Measurements from ENCODE around the gene MBLAC1. TPM values are rescaled to one million over a fixed set of nuclear protein-coding genes. Genes with fewer than 3 reads are reported as not detected.

Gene MBLAC1
- total and polyA plus RNA-seq, 4 experiments from 2014 or later = 0.77 to 6.8 (median 3.8) TPM

- Histone ChIP-seq H3K36me3 (ENCODE audit: insufficient read depth, low read length) (peaks cover 16% of the 10 kb centered on the region), H3K4me1 (ENCODE audit: insufficient read depth, low read length) (peaks cover 45% of the 10 kb centered on the region), H3K27ac (ENCODE audit: low read depth, low read length) (peak within 1 kb of the TSS; percentile 92), H3K9me3 (ENCODE audit: control insufficient read depth in 1 of 2, low read length in 2 of 2) (no peaks in the 10 kb centered on the region), H3K4me3 (ENCODE audit: low read length in 2 of 2) (peak within 1 kb of the TSS; percentile 83 to 93), H3K27me3 (ENCODE audit: insufficient read depth, low read length) (no peaks in the 10 kb centered on the region)
- DNase-seq = peak; percentile 94 to 99 (median 99)
- intact Hi-C loops (cut with micrococcal nuclease) = loop anchor here (1.0 to 2.0 kb wide), 7 partner anchors 10 to 280 kb away; partner anchors contain the start of genes GPC2, STAG3, TRAPPC14 and ZCWPW1
- peaks cover 13 to 28% of the 10 kb centered on the region in 2 donors for H3K36me3 Mint-ChIP-seq
- H3K27ac Mint-ChIP-seq = peak within 1 kb of the TSS; percentile 95 to 99 (median 97)
- peak within 1 kb of the TSS; percentile 88 to 99 (median 94) for H3K4me3 Mint-ChIP-seq
- ChIA-PET POLR2A (ENCODE audit: partially characterized antibody) (interaction anchor here (0.6 to 6.5 kb wide), 26 partner anchors 8 to 287 kb away, joined by 3 to 95 read pairs (median 4); partner anchors contain the start of genes AP4M1, GAL3ST4, GPC2 and MBLAC1), CTCF (ENCODE audit: partially characterized antibody) (interaction anchor here (0.6 to 3.1 kb wide), 10 partner anchors 9 to 69 kb away, joined by 3 to 22 read pairs (median 5); partner anchors contain the start of gene TRAPPC14)
- H3K9me3 Mint-ChIP-seq = peaks cover 0 to 6% (median 0%) of the 10 kb centered on the region in 8 donors
- H3K4me1 Mint-ChIP-seq = peaks cover 18 to 45% (median 31%) of the 10 kb centered on the region in 4 donors
- H3K27me3 Mint-ChIP-seq = no peaks in the 10 kb centered on the region
Observed at GRCh38 chr7:100148559-100149328, 22.0 kb downstream of the MBLAC1 start, which contains the start of gene LAMTOR4. Gene LAMTOR4 (plus strand): TSS chr7:100148918. CDS start chr7:100148973, 55 bp downstream.

GRCh38 chr7:100152404-100152803 is 25.6 kb downstream of the MBLAC1 start:
- no peak for DNase-seq
- peaks cover 0 to 6% (median 0%) of the 10 kb centered on the region in 8 donors for H3K9me3 Mint-ChIP-seq
- Histone ChIP-seq H3K27me3 (ENCODE audit: insufficient read depth, low read length) (no peaks in the 10 kb centered on the region), H3K9me3 (ENCODE audit: control insufficient read depth in 1 of 2, low read length in 2 of 2) (no peaks in the 10 kb centered on the region), H3K4me1 (ENCODE audit: insufficient read depth, low read length) (peaks cover 69% of the 10 kb centered on the region), H3K4me3 (ENCODE audit: low read length in 2 of 2) (no peak overlapping the region), H3K36me3 (ENCODE audit: insufficient read depth, low read length) (peaks cover 36% of the 10 kb centered on the region), H3K27ac (ENCODE audit: low read depth, low read length) (no peak overlapping the region)
- peak overlapping the region in 6 of 7 donors; percentile 37 to 86 (median 79) for H3K27ac Mint-ChIP-seq
- intact Hi-C loops (cut with micrococcal nuclease) = no loop called here
- H3K27me3 Mint-ChIP-seq = no peaks in the 10 kb centered on the region
- CTCF ChIA-PET (ENCODE audit: partially characterized antibody) = no interaction called here
- POLR2A ChIA-PET (ENCODE audit: partially characterized antibody) = interaction anchor here (6.5 kb wide), 1 partner anchor 13 kb away, joined by 95 read pairs; the partner anchor contains the start of gene GAL3ST4
- H3K36me3 Mint-ChIP-seq = peaks cover 14 to 53% of the 10 kb centered on the region in 2 donors
- peaks cover 28 to 72% (median 51%) of the 10 kb centered on the region in 4 donors for H3K4me1 Mint-ChIP-seq
- H3K4me3 Mint-ChIP-seq = peak overlapping the region in 1 of 8 donors; percentile 29

GRCh38 chr7:100152937-100153666 is 26.3 kb downstream of the MBLAC1 start:
- peak overlapping the region in 1 of 8 donors; percentile 15 for H3K4me3 Mint-ChIP-seq
- peaks cover 32 to 74% (median 54%) of the 10 kb centered on the region in 4 donors for H3K4me1 Mint-ChIP-seq
- CTCF ChIA-PET (ENCODE audit: partially characterized antibody) = no interaction called here
- POLR2A ChIA-PET (ENCODE audit: partially characterized antibody) = interaction anchor here (6.5 kb wide), 1 partner anchor 13 kb away, joined by 95 read pairs; the partner anchor contains the start of gene GAL3ST4
- Histone ChIP-seq H3K27ac (ENCODE audit: low read depth, low read length) (no peak overlapping the region), H3K4me1 (ENCODE audit: insufficient read depth, low read length) (peaks cover 70% of the 10 kb centered on the region), H3K36me3 (ENCODE audit: insufficient read depth, low read length) (peaks cover 36% of the 10 kb centered on the region), H3K27me3 (ENCODE audit: insufficient read depth, low read length) (no peaks in the 10 kb centered on the region), H3K4me3 (ENCODE audit: low read length in 2 of 2) (no peak overlapping the region), H3K9me3 (ENCODE audit: control insufficient read depth in 1 of 2, low read length in 2 of 2) (no peaks in the 10 kb centered on the region)
- intact Hi-C loops (cut with micrococcal nuclease) = no loop called here
- H3K27ac Mint-ChIP-seq = peak overlapping the region in 4 of 7 donors; percentile 61 to 84 (median 68)
- H3K36me3 Mint-ChIP-seq = peaks cover 17 to 57% of the 10 kb centered on the region in 2 donors
- no peak for DNase-seq
- peaks cover 0 to 6% (median 0%) of the 10 kb centered on the region in 8 donors for H3K9me3 Mint-ChIP-seq
- H3K27me3 Mint-ChIP-seq = no peaks in the 10 kb centered on the region

- CTCF ChIA-PET (ENCODE audit: partially characterized antibody) = no interaction called here
- no peaks in the 10 kb centered on the region for H3K9me3 Mint-ChIP-seq
- no peaks in the 10 kb centered on the region for H3K27me3 Mint-ChIP-seq
- intact Hi-C loops (cut with micrococcal nuclease) = no loop called here
- H3K4me1 ChIP-seq (ENCODE audit: insufficient read depth, low read length) = peaks cover 71% of the 10 kb centered on the region
- H3K27ac Mint-ChIP-seq = peak overlapping the region in 1 of 7 donors; percentile 72
- POLR2A ChIA-PET (ENCODE audit: partially characterized antibody) = interaction anchor here (1.2 to 6.4 kb wide), 3 partner anchors 14 to 24 kb away, joined by 3 to 53 read pairs (median 4); partner anchors contain the start of genes GAL3ST4, GPC2 and STAG3
- peaks cover 17 to 53% of the 10 kb centered on the region in 2 donors for H3K36me3 Mint-ChIP-seq
- peak overlapping the region in 4 of 8 donors; percentile 3 to 29 (median 20) for H3K4me3 Mint-ChIP-seq
- no peak for DNase-seq
- no peak overlapping the region for H3K4me3 ChIP-seq (ENCODE audit: low read length in 2 of 2)
- no peaks in the 10 kb centered on the region for H3K27me3 ChIP-seq (ENCODE audit: insufficient read depth, low read length)
- no peaks in the 10 kb centered on the region for H3K9me3 ChIP-seq (ENCODE audit: control insufficient read depth in 1 of 2, low read length in 2 of 2)
- peaks cover 36% of the 10 kb centered on the region for H3K36me3 ChIP-seq (ENCODE audit: insufficient read depth, low read length)
- no peak overlapping the region for H3K27ac ChIP-seq (ENCODE audit: low read depth, low read length)
- peaks cover 26 to 70% (median 50%) of the 10 kb centered on the region in 4 donors for H3K4me1 Mint-ChIP-seq
Observed at GRCh38 chr7:100153708-100154535, 27.2 kb downstream of the MBLAC1 start.

- peaks cover 17 to 54% of the 10 kb centered on the region in 2 donors for H3K36me3 Mint-ChIP-seq
- Histone ChIP-seq H3K36me3 (ENCODE audit: insufficient read depth, low read length) (peaks cover 36% of the 10 kb centered on the region), H3K4me3 (ENCODE audit: low read length in 2 of 2) (no peak overlapping the region), H3K9me3 (ENCODE audit: control insufficient read depth in 1 of 2, low read length in 2 of 2) (no peaks in the 10 kb centered on the region), H3K27ac (ENCODE audit: low read depth, low read length) (no peak overlapping the region), H3K4me1 (ENCODE audit: insufficient read depth, low read length) (peaks cover 68% of the 10 kb centered on the region), H3K27me3 (ENCODE audit: insufficient read depth, low read length) (no peaks in the 10 kb centered on the region)
- H3K4me3 Mint-ChIP-seq = no peak overlapping the region
- peaks cover 29 to 73% (median 52%) of the 10 kb centered on the region in 4 donors for H3K4me1 Mint-ChIP-seq
- intact Hi-C loops (cut with micrococcal nuclease) = no loop called here
- H3K27me3 Mint-ChIP-seq = no peaks in the 10 kb centered on the region
- ChIA-PET POLR2A (ENCODE audit: partially characterized antibody) (interaction anchor here (1.2 to 6.4 kb wide), 4 partner anchors 13 to 23 kb away, joined by 3 to 53 read pairs (median 6); partner anchors contain the start of genes GAL3ST4, GPC2 and STAG3), CTCF (ENCODE audit: partially characterized antibody) (interaction anchor here (0.6 to 1.1 kb wide), 2 partner anchors 22 to 154 kb away, joined by 3 read pairs; no protein-coding TSS in a partner anchor)
- peak overlapping the region in 1 of 7 donors; percentile 87 for H3K27ac Mint-ChIP-seq
- H3K9me3 Mint-ChIP-seq = no peaks in the 10 kb centered on the region
- DNase-seq = no peak
Observed at GRCh38 chr7:100154651-100155491, 28.1 kb downstream of the MBLAC1 start.
